GM23338 (cell line): Measurements from ENCODE around the gene TTC13.

ENCODE experiments used
- EZH2 ChIP-seq: fragments of 200-600 bp; sonication (generic); IDR thresholded peaks from one replicate; pipeline ENCODE4 v1.8.0; 2017; ENCODE audit warnings: antibody characterized with exemption, mild to moderate bottlenecking, low read depth; ENCODE audit not compliant: unreplicated experiment
- POLR2AphosphoS5 ChIP-seq: IDR thresholded peaks from 2 replicates; pipeline ENCODE4 v1.6.1; 2016; ENCODE audit warnings: antibody characterized with exemption, low read depth
- TF ChIP-seq, protein P1 (sequence below), 2 experiments: fragments of 200-600 bp in 1 of 2; sonication (generic) in 1 of 2; conservative IDR thresholded peaks; 2 replicates each; pipeline versions ENCODE4 v1.5.1 to v1.6.1; 2016 to 2017; ENCODE audit warnings: antibody characterized with exemption in 2 of 2, low read depth in 2 of 2, mild to moderate bottlenecking in 2 of 2, moderate library complexity in 1 of 2

- TF ChIP-seq POLR2AphosphoS5, result no peak
- TF ChIP-seq, protein P1, sequence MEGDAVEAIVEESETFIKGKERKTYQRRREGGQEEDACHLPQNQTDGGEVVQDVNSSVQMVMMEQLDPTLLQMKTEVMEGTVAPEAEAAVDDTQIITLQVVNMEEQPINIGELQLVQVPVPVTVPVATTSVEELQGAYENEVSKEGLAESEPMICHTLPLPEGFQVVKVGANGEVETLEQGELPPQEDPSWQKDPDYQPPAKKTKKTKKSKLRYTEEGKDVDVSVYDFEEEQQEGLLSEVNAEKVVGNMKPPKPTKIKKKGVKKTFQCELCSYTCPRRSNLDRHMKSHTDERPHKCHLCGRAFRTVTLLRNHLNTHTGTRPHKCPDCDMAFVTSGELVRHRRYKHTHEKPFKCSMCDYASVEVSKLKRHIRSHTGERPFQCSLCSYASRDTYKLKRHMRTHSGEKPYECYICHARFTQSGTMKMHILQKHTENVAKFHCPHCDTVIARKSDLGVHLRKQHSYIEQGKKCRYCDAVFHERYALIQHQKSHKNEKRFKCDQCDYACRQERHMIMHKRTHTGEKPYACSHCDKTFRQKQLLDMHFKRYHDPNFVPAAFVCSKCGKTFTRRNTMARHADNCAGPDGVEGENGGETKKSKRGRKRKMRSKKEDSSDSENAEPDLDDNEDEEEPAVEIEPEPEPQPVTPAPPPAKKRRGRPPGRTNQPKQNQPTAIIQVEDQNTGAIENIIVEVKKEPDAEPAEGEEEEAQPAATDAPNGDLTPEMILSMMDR (conservative IDR thresholded peaks at IDR 0.05; ENCODE audit: low read depth in 2 of 2), result no peak
- no peak for TF ChIP-seq EZH2
Measured at GRCh38 chr1:230992100-230992774, 13.6 kb upstream of the TTC13 start.
